ENCODE results near the gene NPR2.

Gene NPR2

DNA sequence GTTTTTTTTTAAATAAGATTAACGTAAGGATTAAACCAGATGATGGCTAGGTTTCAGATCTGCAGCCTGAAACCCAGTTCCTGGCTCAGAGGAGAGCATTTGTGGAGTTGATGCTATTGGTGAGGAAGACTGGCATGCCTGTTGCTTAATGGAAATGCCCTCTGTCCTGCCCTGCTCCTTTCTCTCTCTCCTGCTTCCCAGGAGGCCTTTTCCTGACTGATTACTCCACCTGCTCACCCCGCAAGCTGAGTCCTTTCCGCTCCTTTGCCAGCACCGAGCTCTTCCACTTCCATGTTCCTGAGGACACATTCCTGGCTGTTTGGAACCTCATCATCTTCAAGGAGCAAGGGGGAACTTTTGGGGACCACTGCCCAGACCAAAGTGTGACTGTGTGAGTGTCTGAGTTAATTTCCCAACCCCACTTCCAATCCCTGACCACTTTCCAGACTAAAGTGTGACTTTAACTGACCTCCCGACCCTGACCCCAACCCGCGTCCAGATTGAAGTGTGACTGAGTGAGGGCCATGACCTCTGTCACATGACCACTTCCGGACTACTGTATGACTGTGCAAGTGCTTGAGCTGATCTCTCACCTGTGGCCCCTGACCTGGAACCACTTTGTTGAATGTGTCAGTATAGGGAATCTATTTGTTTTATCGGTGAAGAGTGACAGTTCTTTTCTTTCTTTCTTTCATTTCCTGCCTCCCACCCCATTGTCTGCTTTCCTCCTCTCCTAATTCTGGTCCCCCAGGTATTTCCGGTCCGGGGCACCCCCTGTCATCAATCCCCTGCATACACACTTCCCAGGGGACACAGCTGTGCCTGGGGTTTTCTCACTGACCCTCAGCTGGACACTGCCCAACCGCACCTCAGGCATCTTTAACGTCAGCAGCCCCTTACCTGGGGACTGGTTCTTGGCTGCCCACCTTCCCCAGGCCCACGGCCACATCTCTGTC lies 43.1 kb downstream of the NPR2 start:
- DNase-seq, result no peak

GRCh38 chr9:35835216-35835632 lies 43.8 kb downstream of the NPR2 start:
- DNase-seq, result no peak

DNA sequence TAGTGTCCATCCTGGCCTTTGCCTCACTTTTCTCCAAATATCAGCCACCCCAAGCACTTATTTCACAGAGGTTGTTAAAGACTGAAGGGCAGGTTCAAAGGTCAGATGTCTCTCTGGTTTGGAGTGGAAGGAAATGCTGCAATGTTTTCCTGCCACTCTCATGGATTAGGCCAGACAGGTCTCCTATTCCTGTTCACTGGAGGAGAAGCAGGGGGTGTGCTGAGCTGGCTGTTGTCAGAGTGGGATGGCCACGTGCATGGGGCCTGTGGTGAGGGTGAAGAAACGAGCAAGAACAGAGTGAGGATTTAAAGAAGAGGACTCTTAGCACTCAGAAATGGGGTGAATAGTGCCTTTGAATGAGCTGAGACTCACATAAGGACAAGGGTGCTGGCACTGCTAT lies 44.4 kb downstream of the NPR2 start:
- no peak for DNase-seq

DNA sequence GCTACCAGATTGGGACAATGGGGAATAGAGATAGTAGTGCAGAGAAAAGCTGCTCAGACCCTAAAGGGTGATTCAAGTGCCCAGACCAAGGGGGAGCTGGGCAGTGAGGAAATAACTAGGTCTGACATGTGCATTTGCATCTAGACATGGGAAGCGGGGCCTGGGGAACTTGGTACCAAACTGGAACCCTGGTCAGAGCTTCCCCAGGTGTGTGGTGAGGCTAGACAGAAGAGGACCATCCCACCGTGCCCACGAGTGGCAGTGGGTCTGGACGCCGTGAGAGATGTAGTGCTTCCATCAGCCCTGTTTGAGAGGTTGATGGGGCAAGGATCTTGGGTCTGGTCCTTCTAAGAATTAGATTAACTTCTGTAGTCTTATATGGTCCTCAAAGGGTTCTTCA lies 45.2 kb downstream of the NPR2 start:
- DNase-seq, result no peak

GRCh38 chr9:35839926-35840325 lies 48.5 kb downstream of the NPR2 start:
- DNase-seq, result no peak

GRCh38 chr9:35840881-35841644 lies 49.7 kb downstream of the NPR2 start:
- DNase-seq, result no peak

GRCh38 chr9:35841645-35841900 lies 50.2 kb downstream of the NPR2 start:
- DNase-seq, result no peak

DNA sequence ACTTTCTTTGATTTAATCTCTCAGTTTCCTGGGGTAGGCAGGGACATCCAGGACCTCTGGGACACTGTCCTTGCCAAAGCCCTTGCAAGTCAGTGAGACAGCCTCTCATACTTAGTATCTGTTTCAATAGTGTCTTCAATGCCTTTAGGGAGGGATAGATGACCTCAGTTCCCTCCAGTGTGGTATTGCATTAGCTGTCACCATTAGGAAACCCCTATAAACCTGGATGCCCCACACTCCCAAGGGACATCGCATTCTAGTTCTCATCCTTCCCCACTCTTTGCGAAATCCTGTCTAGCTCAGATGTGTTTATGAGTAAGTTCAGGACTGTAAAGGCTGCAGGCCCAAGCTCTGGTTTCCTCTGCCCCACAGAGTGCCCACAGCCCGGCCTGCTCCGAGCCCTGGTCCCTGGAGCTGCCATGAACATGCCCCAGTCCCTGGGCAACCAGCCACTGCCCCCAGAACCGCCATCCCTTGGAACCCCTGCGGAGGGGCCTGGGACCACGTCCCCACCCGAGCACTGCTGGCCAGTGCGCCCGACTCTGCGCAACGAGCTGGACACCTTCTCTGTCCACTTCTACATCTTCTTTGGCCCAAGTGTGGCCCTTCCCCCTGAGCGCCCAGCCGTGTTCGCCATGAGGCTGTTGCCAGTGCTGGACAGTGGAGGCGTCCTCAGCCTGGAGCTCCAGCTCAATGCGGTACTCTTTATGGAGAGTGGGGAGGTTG lies 50.8 kb downstream of the NPR2 start:
- no peak for DNase-seq

- peak in 1 of 2 donors; percentile 24 for DNase-seq
Measured at GRCh38 chr9:35842795-35843194, 51.4 kb downstream of the NPR2 start.

- DNase-seq, result peak; percentile 49 to 65
Measured at GRCh38 chr9:35844628-35845270, 53.4 kb downstream of the NPR2 start.

GRCh38 chr9:35845824-35846771 lies 54.7 kb downstream of the NPR2 start:
- DNase-seq, result no peak

DNA sequence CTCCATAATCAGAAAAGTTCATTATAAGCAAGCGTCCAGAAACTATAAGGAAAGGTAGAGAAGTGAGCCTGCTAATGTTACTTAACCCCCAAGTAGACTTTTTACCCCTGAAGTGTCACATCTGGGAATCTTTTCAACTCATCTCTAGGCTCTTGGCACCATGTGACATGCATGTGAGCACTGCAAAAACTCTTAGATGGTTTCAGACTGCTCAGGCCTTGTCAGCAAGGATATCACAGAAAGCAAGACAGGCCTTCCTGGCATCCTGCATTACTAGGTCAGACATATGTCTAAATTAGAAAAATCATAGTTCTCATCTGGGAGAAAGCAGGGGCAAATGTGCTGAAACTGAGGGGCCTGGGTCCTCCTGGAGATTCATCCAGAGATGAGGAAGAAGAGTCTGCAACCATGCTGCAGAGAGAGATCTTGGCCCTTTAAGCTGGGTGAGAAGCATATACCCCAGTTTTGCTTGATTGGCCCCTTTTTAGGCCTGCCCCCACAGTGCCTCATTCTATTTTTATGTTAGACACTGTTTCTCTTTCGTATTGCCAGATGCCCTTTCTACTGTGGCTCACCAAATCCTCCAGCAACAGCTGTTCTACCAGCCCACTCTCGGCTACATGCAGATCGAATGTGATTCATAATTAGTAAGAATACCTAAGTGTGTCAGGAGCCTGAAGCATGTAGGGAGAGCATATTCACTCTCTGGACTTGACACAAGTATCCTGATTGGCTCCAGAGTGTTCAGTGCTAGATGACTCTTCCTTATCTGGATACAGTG lies 56.6 kb downstream of the NPR2 start:
- peak in 1 of 2 donors; percentile 5 for DNase-seq

- no peak for DNase-seq
Measured at GRCh38 chr9:35852267-35852815, 61.0 kb downstream of the NPR2 start.

DNA sequence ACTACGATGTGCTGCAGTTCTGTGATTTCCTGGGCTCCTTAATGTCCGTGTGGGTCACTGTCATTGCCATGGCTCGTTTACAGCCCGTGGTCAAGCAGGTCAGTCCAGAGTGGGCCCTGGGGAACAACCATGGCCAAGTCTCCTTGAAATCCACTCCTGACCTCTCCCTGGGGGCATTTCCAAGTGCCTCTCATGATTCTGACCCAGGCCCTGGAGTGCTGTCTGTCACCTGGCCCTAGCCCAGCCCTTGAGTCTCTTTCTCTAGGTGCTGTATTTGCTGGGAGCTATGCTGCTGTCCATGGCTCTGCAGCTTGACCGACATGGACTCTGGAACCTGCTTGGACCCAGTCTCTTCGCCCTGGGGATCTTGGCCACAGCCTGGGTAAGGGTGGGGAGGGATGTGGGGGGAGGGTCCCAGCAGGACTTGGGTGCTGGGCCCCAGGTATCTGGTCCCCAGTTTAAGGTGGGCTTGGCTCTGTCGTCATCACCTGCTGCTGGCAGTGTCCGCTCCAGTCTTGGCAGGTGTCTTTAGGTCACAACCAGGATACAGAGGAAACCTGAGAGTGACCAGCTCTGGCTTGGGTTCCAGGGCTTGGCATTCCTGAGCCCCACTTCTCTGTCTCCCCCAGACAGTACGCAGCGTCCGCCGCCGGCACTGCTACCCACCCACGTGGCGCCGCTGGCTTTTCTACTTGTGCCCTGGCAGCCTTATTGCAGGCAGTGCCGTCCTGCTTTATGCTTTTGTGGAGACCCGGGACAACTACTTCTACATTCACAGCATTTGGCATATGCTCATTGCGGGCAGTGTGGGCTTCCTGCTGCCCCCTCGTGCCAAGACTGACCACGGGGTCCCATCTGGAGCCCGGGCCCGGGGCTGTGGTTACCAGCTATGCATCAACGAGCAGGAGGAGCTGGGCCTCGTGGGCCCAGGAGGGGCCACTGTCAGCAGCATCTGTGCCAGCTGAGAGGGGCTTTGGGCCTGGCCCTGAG lies 61.8 kb downstream of the NPR2 start:
- DNase-seq, result no peak

DNA sequence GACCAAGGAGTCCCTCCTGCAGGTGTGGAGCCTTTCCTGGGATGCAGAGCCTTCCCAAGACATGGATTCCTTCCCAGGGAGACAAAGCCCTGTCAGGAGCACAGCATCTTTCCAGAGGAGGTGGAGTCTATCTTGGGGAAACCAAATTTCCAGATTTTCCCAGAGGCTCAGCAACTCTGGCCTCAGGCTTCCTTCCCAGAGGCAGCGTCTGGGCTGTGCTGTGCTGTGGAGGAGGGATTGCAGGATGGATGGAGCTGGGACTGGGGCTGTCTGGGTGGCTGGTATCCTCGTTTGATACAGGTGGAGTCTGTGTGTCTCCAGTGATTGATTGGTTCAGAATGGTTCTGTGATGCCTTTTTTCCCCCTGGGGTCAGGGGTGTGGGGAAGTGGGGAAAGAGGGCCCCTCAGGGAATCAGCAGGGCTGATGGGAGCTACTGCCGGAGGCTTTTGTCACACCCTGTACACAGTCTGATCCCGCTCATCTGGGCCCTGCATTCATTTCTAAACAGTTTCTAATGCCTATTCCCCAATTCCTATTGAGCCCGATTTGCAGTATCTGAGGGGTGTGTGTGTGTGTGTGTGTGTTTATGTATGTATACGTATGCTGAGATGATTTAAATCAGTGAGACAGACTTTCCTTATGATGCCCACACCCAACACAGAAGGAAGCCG lies 62.8 kb downstream of the NPR2 start:
- DNase-seq, result no peak

GRCh38 chr9:35856206-35856605 lies 64.8 kb downstream of the NPR2 start:
- DNase-seq, result no peak

DNA sequence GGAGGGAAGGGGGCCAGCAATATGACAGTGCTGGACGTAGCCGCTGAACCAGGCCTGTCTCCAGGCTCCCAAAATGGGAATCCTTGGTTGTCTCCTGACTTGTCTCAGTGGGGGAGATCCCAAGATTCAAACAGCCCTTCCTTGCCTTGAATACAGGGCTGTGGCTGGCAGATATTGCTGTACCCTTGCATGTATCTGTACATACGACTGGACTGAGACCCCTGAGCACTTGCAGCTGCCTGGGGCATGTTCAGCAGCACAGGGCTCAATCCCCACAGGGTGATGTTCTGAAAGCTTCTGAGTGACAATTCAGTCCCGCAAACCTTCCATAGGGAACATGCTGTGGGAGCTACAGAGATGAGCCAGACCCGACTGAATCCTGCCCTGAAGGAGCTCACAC lies 65.5 kb downstream of the NPR2 start:
- DNase-seq, result no peak

GRCh38 chr9:35858458-35858857 lies 67.1 kb downstream of the NPR2 start:
- no peak for DNase-seq

Data from CD4-positive, alpha-beta T cell treated with Interleukin-1 beta for 1 hour (primary cell).